HEK293T (cell line): ENCODE data around the gene TBC1D22A.

Experiments used
- CTCF ChIA-PET: fragments of 350-600 bp; formaldehyde crosslinking; extraction: SDS; loops from one replicate; lab custom pipeline; 2021; ENCODE audit warnings: antibody characterized with exemption, inconsistent platforms; lab: Yijun Ruan, JAX
- POLR2A ChIA-PET: fragments of 350-600 bp; formaldehyde crosslinking; extraction: SDS; loops from one replicate; lab custom pipeline; 2020; ENCODE audit warnings: antibody characterized with exemption, inconsistent platforms; lab: Yijun Ruan, JAX
- DNase-seq: peaks from one replicate; pipeline ENCODE4 v3.0.0; 2012; ENCODE audit warnings: mixed read lengths; ENCODE audit errors: extremely low spot score
- ARNT ChIP-seq: fragments of 450-650 bp; IDR thresholded peaks from 2 replicates; pipeline ENCODE4 v1.6.1; 2017; ENCODE audit warnings: mild to moderate bottlenecking
- BHLHE40 ChIP-seq: fragments of 450-650 bp; IDR thresholded peaks from 2 replicates; pipeline ENCODE4 v1.6.1; 2016; ENCODE audit warnings: mild to moderate bottlenecking, moderate library complexity, borderline replicate concordance
- CTBP1 ChIP-seq: fragments of 450-650 bp; IDR thresholded peaks from 2 replicates; pipeline ENCODE4 v1.6.1; 2016; ENCODE audit warnings: borderline replicate concordance
- ELF4 ChIP-seq: fragments of 450-650 bp; IDR thresholded peaks from 2 replicates; pipeline ENCODE4 v1.6.1; 2017; ENCODE audit warnings: antibody characterized with exemption
- FOXA1 ChIP-seq: fragments of 450-650 bp; IDR thresholded peaks from 2 replicates; pipeline ENCODE4 v1.6.1; 2016; ENCODE audit warnings: mild to moderate bottlenecking
- FOXK2 ChIP-seq: fragments of 450-650 bp; IDR thresholded peaks from 2 replicates; pipeline ENCODE4 v1.6.1; 2016; ENCODE audit warnings: mild to moderate bottlenecking
- FOXM1 ChIP-seq: fragments of 450-650 bp; IDR thresholded peaks from 2 replicates; pipeline ENCODE4 v1.6.1; 2017; ENCODE audit warnings: mild to moderate bottlenecking, borderline replicate concordance
- HDGF ChIP-seq: fragments of 450-650 bp; IDR thresholded peaks from 2 replicates; pipeline ENCODE4 v1.6.1; 2017; ENCODE audit warnings: antibody characterized with exemption, borderline replicate concordance
- L3MBTL2 ChIP-seq: fragments of 450-650 bp; conservative IDR thresholded peaks from 2 replicates; pipeline ENCODE4 v1.6.1; 2016; ENCODE audit warnings: mild to moderate bottlenecking
- LEF1 ChIP-seq: fragments of 450-650 bp; IDR thresholded peaks from 2 replicates; pipeline ENCODE4 v1.6.1; 2017; ENCODE audit warnings: mild to moderate bottlenecking, borderline replicate concordance
- NFRKB ChIP-seq: fragments of 450-650 bp; IDR thresholded peaks from 2 replicates; pipeline ENCODE4 v1.6.1; 2016; ENCODE audit warnings: mild to moderate bottlenecking, moderate library complexity
- PKNOX1 ChIP-seq: fragments of 450-650 bp; IDR thresholded peaks from 2 replicates; pipeline ENCODE4 v1.6.1; 2016
- SP1 ChIP-seq: fragments of 450-650 bp; IDR thresholded peaks from 2 replicates; pipeline ENCODE4 v1.6.1; 2017
- SUZ12 ChIP-seq: fragments of 450-650 bp; IDR thresholded peaks from 2 replicates; pipeline ENCODE4 v1.6.1; 2016; ENCODE audit warnings: mild to moderate bottlenecking
- TARDBP ChIP-seq: fragments of 450-650 bp; IDR thresholded peaks from 2 replicates; pipeline ENCODE4 v1.6.1; 2016
- ZNF384 ChIP-seq: fragments of 450-650 bp; IDR thresholded peaks from 2 replicates; pipeline ENCODE4 v1.6.1; 2016

TBC1D22A gene

GRCh38 chr22:46896166-46896565 is 133.7 kb downstream of the TBC1D22A start:
- no peak for TF ChIP-seq ELF4
- no peak for TF ChIP-seq BHLHE40
- no peak for TF ChIP-seq TARDBP
- TF ChIP-seq SP1, result no peak
- no peak for TF ChIP-seq ZNF384
- TF ChIP-seq FOXA1, result no peak
- TF ChIP-seq NFRKB, result no peak
- TF ChIP-seq CTBP1, result no peak
- no peak for TF ChIP-seq PKNOX1

DNA sequence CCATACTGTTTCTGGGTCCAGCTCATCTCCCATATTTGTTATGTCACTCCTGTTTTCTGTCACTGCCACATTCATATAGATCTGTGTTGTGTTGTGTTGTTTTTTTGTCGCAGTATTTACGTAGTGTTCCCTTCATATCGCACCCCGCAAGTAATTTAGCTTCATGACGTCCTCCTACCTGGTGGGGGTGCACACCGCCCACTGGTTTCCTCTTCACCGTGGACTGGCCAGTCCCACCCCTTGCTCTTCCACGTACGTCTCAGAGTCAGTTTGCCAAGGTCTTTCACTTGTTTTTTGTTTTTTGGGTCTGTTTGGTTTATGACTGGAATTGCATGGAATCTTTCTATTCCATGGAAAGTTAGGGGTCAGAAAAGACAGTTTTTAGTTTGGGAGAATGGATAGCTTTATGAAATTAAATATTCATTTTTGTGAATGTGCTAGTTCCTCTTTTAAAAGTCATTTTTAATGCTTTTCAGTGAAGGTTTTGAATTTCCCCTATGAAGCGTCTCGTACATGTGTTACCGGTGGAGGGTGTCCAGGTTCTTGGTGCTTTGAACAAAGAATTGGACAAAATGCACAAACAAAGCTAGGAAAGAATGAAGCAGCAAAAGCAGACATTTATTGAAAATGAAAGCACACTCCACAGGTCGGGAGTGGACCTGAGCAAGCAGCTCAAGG is 134.3 kb downstream of the TBC1D22A start:
- no peak for DNase-seq
- CTCF ChIA-PET, result no interaction called here
- POLR2A ChIA-PET, result no interaction called here
- TF ChIP-seq L3MBTL2 (no peak), HDGF (no peak), ARNT (no peak), LEF1 (no peak), TARDBP (no peak), SP1 (no peak), SUZ12 (no peak), ELF4 (no peak), BHLHE40 (no peak), FOXK2 (no peak)

More at GRCh38 chr22:46896166-46896565, 133.7 kb downstream of the TBC1D22A start:
- ChIA-PET CTCF (no interaction called here), POLR2A (no interaction called here)
- no peak for DNase-seq

GRCh38 chr22:46897246-46897623 is 134.8 kb downstream of the TBC1D22A start:
- DNase-seq, result no peak
- CTCF ChIA-PET, result no interaction called here
- POLR2A ChIA-PET, result no interaction called here
- TF ChIP-seq ARNT, result no peak

DNA sequence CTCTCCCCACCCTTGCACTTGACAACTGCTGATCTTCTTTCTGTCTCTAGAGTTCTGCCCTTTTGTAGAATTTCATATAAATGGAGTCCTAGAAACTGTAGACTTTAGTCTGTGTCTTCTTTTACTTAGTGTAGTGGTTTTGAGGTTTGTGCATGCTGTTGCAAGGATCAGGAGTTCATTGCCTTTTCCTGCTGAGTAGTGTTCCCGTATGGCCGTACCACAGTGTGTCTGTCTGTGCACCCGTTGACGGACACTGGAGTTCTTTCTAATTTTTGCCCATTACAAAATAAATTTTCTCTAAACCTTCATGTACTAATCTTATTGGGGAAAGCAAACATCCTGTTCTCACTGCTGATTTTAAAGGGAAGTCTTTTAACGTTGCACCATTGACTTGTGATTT is 138.1 kb downstream of the TBC1D22A start:
- TF ChIP-seq TARDBP, result no peak
- TF ChIP-seq ELF4, result no peak
- TF ChIP-seq ZNF384, result no peak
- TF ChIP-seq PKNOX1, result no peak
- TF ChIP-seq BHLHE40, result no peak
- no peak for TF ChIP-seq ARNT
- no peak for TF ChIP-seq L3MBTL2
- TF ChIP-seq SP1, result no peak
- no peak for TF ChIP-seq HDGF
- TF ChIP-seq FOXA1, result no peak
- no peak for TF ChIP-seq SUZ12
- no peak for TF ChIP-seq LEF1
- TF ChIP-seq FOXK2, result no peak
- no peak for TF ChIP-seq CTBP1
- TF ChIP-seq NFRKB, result no peak
- TF ChIP-seq FOXM1, result no peak
- POLR2A ChIA-PET, result no interaction called here
- CTCF ChIA-PET, result no interaction called here
- no peak for DNase-seq

DNA sequence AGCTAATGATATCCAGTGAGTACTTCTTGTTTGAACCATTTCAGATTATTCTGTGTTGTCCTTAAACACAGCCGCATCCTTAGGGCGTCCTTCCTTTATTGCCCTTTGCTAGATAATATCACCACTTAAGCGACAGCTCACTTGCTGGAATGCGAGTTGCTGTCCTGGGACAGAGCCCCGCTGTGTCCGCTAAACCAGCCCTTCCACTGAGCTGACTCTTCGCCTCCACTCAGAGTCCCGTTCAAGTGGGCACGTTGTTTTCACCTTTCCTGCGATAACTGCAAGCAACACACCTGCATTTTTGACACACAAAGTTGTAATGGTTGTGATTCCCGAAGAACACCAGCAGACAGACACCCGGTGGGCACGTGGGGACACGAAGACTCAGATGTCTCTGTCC is 140.0 kb downstream of the TBC1D22A start:
- POLR2A ChIA-PET, result no interaction called here
- no peak for DNase-seq
- TF ChIP-seq TARDBP (no peak), ARNT (no peak), FOXK2 (no peak), ZNF384 (no peak), FOXA1 (no peak), SP1 (no peak)
- CTCF ChIA-PET, result no interaction called here

- DNase-seq, result no peak
- ChIA-PET POLR2A (no interaction called here), CTCF (no interaction called here)
- no peak for TF ChIP-seq FOXA1
Measured at GRCh38 chr22:46902998-46903916, 140.8 kb downstream of the TBC1D22A start.

- ChIA-PET POLR2A (no interaction called here), CTCF (no interaction called here)
- DNase-seq, result no peak
- TF ChIP-seq BHLHE40 (no peak), ARNT (no peak), ELF4 (no peak), HDGF (no peak), NFRKB (no peak), FOXA1 (no peak), LEF1 (no peak), FOXK2 (no peak), SUZ12 (no peak), TARDBP (no peak), L3MBTL2 (no peak), ZNF384 (no peak)
Measured at GRCh38 chr22:46905415-46905814, 143.0 kb downstream of the TBC1D22A start.
